Inflammatory macrophage treated with lipopolysaccharide for 4 hours (primary cell): ENCODE results near the gene PCBD1.

ENCODE experiments used
- DNase-seq: peaks from one replicate; pipeline ENCODE4 v3.0.0-alpha.2; 2020

PCBD1 gene

GRCh38 chr10:70901276-70901878 lies 13.0 kb upstream of the PCBD1 start:
- no peak for DNase-seq

GRCh38 chr10:70899096-70899495 lies 10.7 kb upstream of the PCBD1 start:
- no peak for DNase-seq

- DNase-seq, result no peak
Observed at GRCh38 chr10:70898687-70899086, 10.3 kb upstream of the PCBD1 start.

- no peak for DNase-seq
Observed at GRCh38 chr10:70896551-70896950, 8.2 kb upstream of the PCBD1 start.

GRCh38 chr10:70894416-70894815 lies 6.1 kb upstream of the PCBD1 start:
- no peak for DNase-seq

- DNase-seq, result no peak
Observed at GRCh38 chr10:70893227-70894006, 5.1 kb upstream of the PCBD1 start.

- no peak for DNase-seq
Observed at GRCh38 chr10:70892631-70893030, 4.3 kb upstream of the PCBD1 start.

GRCh38 chr10:70891627-70892026 lies 3.3 kb upstream of the PCBD1 start:
- DNase-seq, result no peak

- DNase-seq, result no peak
Observed at GRCh38 chr10:70890917-70891431, 2.6 kb upstream of the PCBD1 start.

- no peak for DNase-seq
Observed at GRCh38 chr10:70889291-70889690, 926 bp upstream of the PCBD1 start.

GRCh38 chr10:70886921-70887665 lies 1.3 kb downstream of the PCBD1 start:
- DNase-seq, result no peak

- DNase-seq, result peak; percentile 93
Observed at GRCh38 chr10:70885931-70886903, 2.1 kb downstream of the PCBD1 start.

- DNase-seq, result no peak
Observed at GRCh38 chr10:70885481-70885880, 2.9 kb downstream of the PCBD1 start.

GRCh38 chr10:70884741-70885140 lies 3.6 kb downstream of the PCBD1 start:
- no peak for DNase-seq

- DNase-seq, result peak; percentile 81
Observed at GRCh38 chr10:70880077-70880534, 8.3 kb downstream of the PCBD1 start.

- no peak for DNase-seq
Observed at GRCh38 chr10:70879207-70879606, 9.2 kb downstream of the PCBD1 start.

GRCh38 chr10:70874061-70874460 lies 14.3 kb downstream of the PCBD1 start:
- DNase-seq, result no peak

- DNase-seq, result no peak
Observed at GRCh38 chr10:70872291-70872690, 16.1 kb downstream of the PCBD1 start.

GRCh38 chr10:70866424-70866823 lies 21.9 kb downstream of the PCBD1 start:
- DNase-seq, result peak; percentile 91

- DNase-seq, result no peak
Observed at GRCh38 chr10:70864935-70865334, 23.4 kb downstream of the PCBD1 start.

GRCh38 chr10:70863470-70864160 lies 24.8 kb downstream of the PCBD1 start:
- DNase-seq, result no peak
